Stimulated activated naive B cell treated with anti-CD40 and anti-IgM and Interleukin-4, amounts not matched to agents 10 μg/mL and 1 μg/mL and 100 μg/mL, for 72 hours (primary cell): ENCODE results near the gene RUNX2.

ENCODE experiments used
- ATAC-seq, 2 donors: fragments of 150-1000 bp; cut with Tn5 transposase; replicated peaks; 2 replicates each; pipeline ENCODE4 v1.10.0; 2021; ENCODE audit warnings: moderate library complexity in 1 of 2
- DNase-seq: peaks from one replicate; pipeline ENCODE4 v3.0.0; 2021
- H3K27ac Mint-ChIP-seq: one replicate; pipeline ENCODE4 v1.8.0; 2022; ENCODE audit warnings: mild to moderate bottlenecking, mixed read lengths
- H3K27me3 Mint-ChIP-seq, 2 donors: one replicate each; pipeline ENCODE4 v1.8.0; 2022; ENCODE audit warnings: mixed read lengths in 2 of 2
- H3K36me3 Mint-ChIP-seq, 2 donors: one replicate each; pipeline ENCODE4 v1.8.0; 2022; ENCODE audit warnings: mixed read lengths in 2 of 2, mild to moderate bottlenecking in 1 of 2
- H3K4me1 Mint-ChIP-seq, 2 donors: one replicate each; pipeline ENCODE4 v1.8.0; 2022; ENCODE audit warnings: mixed read lengths in 2 of 2, mild to moderate bottlenecking in 1 of 2
- H3K4me3 Mint-ChIP-seq, 2 donors: one replicate each; pipeline ENCODE4 v1.8.0; 2022; ENCODE audit warnings: mild to moderate bottlenecking in 2 of 2, mixed read lengths in 2 of 2, moderate library complexity in 1 of 2
- H3K9me3 Mint-ChIP-seq, 2 donors: one replicate each; pipeline ENCODE4 v1.8.0; 2022; ENCODE audit warnings: mixed read lengths in 2 of 2, mild to moderate bottlenecking in 1 of 2

The RUNX2 gene

GRCh38 chr6:45679631-45680030, 351.5 kb downstream of the RUNX2 start:
- ATAC-seq (no peak), DNase-seq (no peak)
- peaks cover 0 to 4% of the 10 kb centered on the region in 2 donors for H3K27me3 Mint-ChIP-seq
- H3K4me1 Mint-ChIP-seq: peaks cover 29 to 40% of the 10 kb centered on the region in 2 donors
- peaks cover 7 to 11% of the 10 kb centered on the region in 2 donors for H3K9me3 Mint-ChIP-seq
- peak overlapping the region in 1 of 2 donors; percentile 8 for H3K4me3 Mint-ChIP-seq
- peaks cover 10 to 12% of the 10 kb centered on the region in 2 donors for H3K36me3 Mint-ChIP-seq
- H3K27ac Mint-ChIP-seq: peak overlapping the region; percentile 70

- H3K27me3 Mint-ChIP-seq: peaks cover 12 to 15% of the 10 kb centered on the region in 2 donors
- no peak overlapping the region for H3K4me3 Mint-ChIP-seq
- peaks cover 10 to 18% of the 10 kb centered on the region in 2 donors for H3K36me3 Mint-ChIP-seq
- H3K4me1 Mint-ChIP-seq: peaks cover 33 to 42% of the 10 kb centered on the region in 2 donors
- peak overlapping the region; percentile 74 for H3K27ac Mint-ChIP-seq
- DNase-seq (peak; percentile 94), ATAC-seq (peak; percentile 96)
- peaks cover 11 to 15% of the 10 kb centered on the region in 2 donors for H3K9me3 Mint-ChIP-seq
Observed at GRCh38 chr6:45681860-45682511, 353.9 kb downstream of the RUNX2 start.

- DNase-seq (no peak), ATAC-seq (no peak)
- peaks cover 3 to 14% of the 10 kb centered on the region in 2 donors for H3K36me3 Mint-ChIP-seq
- H3K27ac Mint-ChIP-seq: no peak overlapping the region
- peaks cover 25 to 37% of the 10 kb centered on the region in 2 donors for H3K4me1 Mint-ChIP-seq
- peaks cover 8 to 9% of the 10 kb centered on the region in 2 donors for H3K9me3 Mint-ChIP-seq
- no peak overlapping the region for H3K4me3 Mint-ChIP-seq
- H3K27me3 Mint-ChIP-seq: peaks cover 18 to 21% of the 10 kb centered on the region in 2 donors
Observed at GRCh38 chr6:45684476-45684875, 356.3 kb downstream of the RUNX2 start.

GRCh38 chr6:45685076-45685475, 356.9 kb downstream of the RUNX2 start:
- H3K9me3 Mint-ChIP-seq: peaks cover 8 to 9% of the 10 kb centered on the region in 2 donors
- no peak for ATAC-seq
- peaks cover 27 to 38% of the 10 kb centered on the region in 2 donors for H3K4me1 Mint-ChIP-seq
- H3K27ac Mint-ChIP-seq: no peak overlapping the region
- DNase-seq: no peak
- H3K27me3 Mint-ChIP-seq: peaks cover 24 to 25% of the 10 kb centered on the region in 2 donors
- peaks cover 2 to 12% of the 10 kb centered on the region in 2 donors for H3K36me3 Mint-ChIP-seq
- no peak overlapping the region for H3K4me3 Mint-ChIP-seq

- peaks cover 23 to 32% of the 10 kb centered on the region in 2 donors for H3K4me1 Mint-ChIP-seq
- peaks cover 7 to 8% of the 10 kb centered on the region in 2 donors for H3K9me3 Mint-ChIP-seq
- peaks cover 2 to 12% of the 10 kb centered on the region in 2 donors for H3K36me3 Mint-ChIP-seq
- peak overlapping the region in 1 of 2 donors; percentile 14 for H3K4me3 Mint-ChIP-seq
- ATAC-seq: peak; percentile 38 to 46
- H3K27ac Mint-ChIP-seq: peak overlapping the region; percentile 72
- H3K27me3 Mint-ChIP-seq: peaks cover 33 to 36% of the 10 kb centered on the region in 2 donors
- no peak for DNase-seq
Observed at GRCh38 chr6:45686841-45687569, 358.9 kb downstream of the RUNX2 start.

- Mint-ChIP-seq H3K27ac (peak overlapping the region; percentile 72), H3K9me3 (peaks cover 4 to 5% of the 10 kb centered on the region in 2 donors), H3K4me3 (peak overlapping the region in 1 of 2 donors; percentile 14), H3K4me1 (peaks cover 19 to 27% of the 10 kb centered on the region in 2 donors), H3K36me3 (peaks cover 2 to 12% of the 10 kb centered on the region in 2 donors), H3K27me3 (peaks cover 35 to 36% of the 10 kb centered on the region in 2 donors)
- DNase-seq (peak; percentile 57), ATAC-seq (peak; percentile 96 to 97)
Observed at GRCh38 chr6:45687570-45687969, 359.4 kb downstream of the RUNX2 start.

- Mint-ChIP-seq H3K9me3 (peaks cover 4 to 5% of the 10 kb centered on the region in 2 donors), H3K27ac (no peak overlapping the region), H3K27me3 (peaks cover 36 to 37% of the 10 kb centered on the region in 2 donors), H3K4me3 (no peak overlapping the region), H3K4me1 (peaks cover 18 to 27% of the 10 kb centered on the region in 2 donors), H3K36me3 (peaks cover under 1 to 11% of the 10 kb centered on the region in 2 donors)
- ATAC-seq (no peak), DNase-seq (no peak)
Observed at GRCh38 chr6:45688180-45688579, 360.1 kb downstream of the RUNX2 start.

GRCh38 chr6:45689926-45690615, 361.9 kb downstream of the RUNX2 start:
- Mint-ChIP-seq H3K4me3 (no peak overlapping the region), H3K4me1 (peaks cover 17 to 27% of the 10 kb centered on the region in 2 donors), H3K27ac (no peak overlapping the region), H3K27me3 (peaks cover 36 to 37% of the 10 kb centered on the region in 2 donors), H3K9me3 (peaks cover 4% of the 10 kb centered on the region in 2 donors), H3K36me3 (peaks cover 1 to 9% of the 10 kb centered on the region in 2 donors)
- ATAC-seq (no peak), DNase-seq (no peak)

- Mint-ChIP-seq H3K9me3 (peaks cover 4% of the 10 kb centered on the region in 2 donors), H3K4me3 (no peak overlapping the region), H3K36me3 (peaks cover 1 to 9% of the 10 kb centered on the region in 2 donors), H3K4me1 (peaks cover 17 to 27% of the 10 kb centered on the region in 2 donors), H3K27ac (no peak overlapping the region), H3K27me3 (peaks cover 35 to 37% of the 10 kb centered on the region in 2 donors)
- DNase-seq: no peak
- no peak for ATAC-seq
Observed at GRCh38 chr6:45690846-45691245, 362.7 kb downstream of the RUNX2 start.

- Mint-ChIP-seq H3K36me3 (peaks cover 1 to 9% of the 10 kb centered on the region in 2 donors), H3K9me3 (peaks cover 0 to 2% of the 10 kb centered on the region in 2 donors), H3K4me1 (peaks cover 17 to 30% of the 10 kb centered on the region in 2 donors), H3K27ac (no peak overlapping the region), H3K4me3 (no peak overlapping the region), H3K27me3 (peaks cover 29 to 31% of the 10 kb centered on the region in 2 donors)
- ATAC-seq (no peak), DNase-seq (no peak)
Observed at GRCh38 chr6:45691426-45691825, 363.3 kb downstream of the RUNX2 start.

- Mint-ChIP-seq H3K4me3 (no peak overlapping the region), H3K4me1 (peaks cover 17 to 30% of the 10 kb centered on the region in 2 donors), H3K36me3 (peaks cover 1 to 3% of the 10 kb centered on the region in 2 donors), H3K9me3 (no peaks in the 10 kb centered on the region), H3K27me3 (peaks cover 23 to 25% of the 10 kb centered on the region in 2 donors), H3K27ac (no peak overlapping the region)
- DNase-seq (no peak), ATAC-seq (no peak)
Observed at GRCh38 chr6:45692021-45692420, 363.9 kb downstream of the RUNX2 start.

- H3K4me1 Mint-ChIP-seq: peaks cover 5 to 11% of the 10 kb centered on the region in 2 donors
- peaks cover 0 to 8% of the 10 kb centered on the region in 2 donors for H3K27me3 Mint-ChIP-seq
- H3K4me3 Mint-ChIP-seq: no peak overlapping the region
- DNase-seq: no peak
- no peaks in the 10 kb centered on the region for H3K9me3 Mint-ChIP-seq
- ATAC-seq: peak; percentile 92 to 97
- peak overlapping the region; percentile 4 for H3K27ac Mint-ChIP-seq
- H3K36me3 Mint-ChIP-seq: peaks cover 0 to 1% of the 10 kb centered on the region in 2 donors
Observed at GRCh38 chr6:45696738-45697137, 368.6 kb downstream of the RUNX2 start.

- DNase-seq: no peak
- no peak overlapping the region for H3K4me3 Mint-ChIP-seq
- ATAC-seq: peak in 1 of 2 donors; percentile 57
- peaks cover 0 to 6% of the 10 kb centered on the region in 2 donors for H3K27me3 Mint-ChIP-seq
- no peak overlapping the region for H3K27ac Mint-ChIP-seq
- peaks cover 5 to 11% of the 10 kb centered on the region in 2 donors for H3K4me1 Mint-ChIP-seq
- H3K36me3 Mint-ChIP-seq: peaks cover 0 to 1% of the 10 kb centered on the region in 2 donors
- H3K9me3 Mint-ChIP-seq: no peaks in the 10 kb centered on the region
Observed at GRCh38 chr6:45697605-45698004, 369.5 kb downstream of the RUNX2 start.

GRCh38 chr6:45698046-45698445, 369.9 kb downstream of the RUNX2 start:
- no peak for DNase-seq
- no peaks in the 10 kb centered on the region for H3K9me3 Mint-ChIP-seq

More at GRCh38 chr6:45698046-45698445, 369.9 kb downstream of the RUNX2 start:
- no peak overlapping the region for H3K4me3 Mint-ChIP-seq
- ATAC-seq: no peak
- peaks cover 0 to 4% of the 10 kb centered on the region in 2 donors for H3K27me3 Mint-ChIP-seq
- H3K36me3 Mint-ChIP-seq: peaks cover 0 to 1% of the 10 kb centered on the region in 2 donors
- H3K27ac Mint-ChIP-seq: no peak overlapping the region
- peaks cover 5 to 11% of the 10 kb centered on the region in 2 donors for H3K4me1 Mint-ChIP-seq
